ENCODE results near the gene CRISP2.
"Not testable (repeated sequence)": the region's sequence is repeated elsewhere in the genome, so short reads cannot be mapped to it uniquely, and the experiment has no call there.

Gene CRISP2

DNA sequence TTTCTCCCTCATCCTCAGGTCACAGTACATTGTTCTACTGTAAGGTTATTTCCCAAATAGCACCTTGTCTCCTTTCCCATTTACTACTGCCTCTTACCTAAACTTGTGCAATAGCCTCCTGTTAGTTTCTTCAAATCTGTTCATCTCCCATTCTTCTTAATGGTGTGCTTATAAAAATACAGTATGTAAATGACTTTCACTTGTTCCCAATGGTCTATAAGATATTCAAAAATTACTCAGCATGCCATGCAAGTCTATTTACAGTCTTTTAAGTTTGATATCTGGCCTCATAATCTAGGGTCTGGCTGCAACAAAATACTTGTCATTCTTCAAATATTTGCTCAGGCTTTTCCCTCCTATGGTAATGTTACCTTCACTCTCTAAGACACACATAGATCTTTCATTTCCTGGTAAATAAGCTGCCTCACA lies 45.2 kb downstream of the CRISP2 start:
- Mint-ChIP-seq H3K36me3 (ENCODE audit: low read depth) (no peaks in the 10 kb centered on the region), H3K27me3 (no peaks in the 10 kb centered on the region), H3K4me3 (no peak overlapping the region), H3K27ac (no peak overlapping the region), H3K9me3 (peaks cover 6% of the 10 kb centered on the region), H3K4me1 (ENCODE audit: low read depth) (no peaks in the 10 kb centered on the region)

DNA sequence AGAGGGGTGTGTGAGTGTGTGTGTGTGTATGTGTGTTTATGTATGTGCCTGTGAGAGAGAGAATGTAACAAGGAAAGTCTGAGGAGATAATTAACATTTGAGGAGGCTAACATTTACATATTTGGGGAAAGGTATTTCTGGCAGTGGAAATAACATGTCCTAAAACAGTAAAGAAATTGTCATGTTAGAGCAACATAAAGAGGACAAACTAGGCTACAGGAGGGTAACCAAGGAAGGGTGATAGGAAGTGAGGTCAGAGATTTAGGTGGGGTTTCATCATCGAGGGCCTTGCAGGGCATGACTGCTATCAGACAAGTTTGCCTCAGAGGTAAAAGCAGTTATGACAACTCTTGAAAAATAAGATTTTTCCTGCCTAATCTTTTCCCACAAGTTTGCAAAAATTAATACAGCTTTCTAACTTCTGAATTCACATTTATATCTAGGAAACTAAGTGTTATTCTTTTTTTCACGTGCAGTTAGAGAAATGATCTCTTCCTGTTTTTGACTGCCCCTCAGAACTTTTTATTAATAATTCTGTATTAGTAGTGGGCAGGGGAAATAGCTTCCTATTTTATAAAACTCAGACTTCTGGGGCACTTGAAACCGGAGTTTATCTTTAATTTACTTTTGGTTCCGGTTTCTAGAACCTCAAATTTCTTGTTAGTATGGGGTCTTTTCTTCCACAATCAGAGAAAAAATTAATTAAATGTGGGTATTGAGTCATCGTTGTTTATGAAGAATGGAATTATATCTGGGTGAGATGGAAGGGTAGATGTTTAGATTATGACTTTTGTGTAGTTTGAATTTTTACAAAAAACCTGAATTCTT lies 46.2 kb downstream of the CRISP2 start:
- no peak overlapping the region for H3K4me3 Mint-ChIP-seq
- peaks cover 6% of the 10 kb centered on the region for H3K9me3 Mint-ChIP-seq
- no peak overlapping the region for H3K27ac Mint-ChIP-seq
- H3K36me3 Mint-ChIP-seq (ENCODE audit: low read depth) = no peaks in the 10 kb centered on the region
- no peaks in the 10 kb centered on the region for H3K4me1 Mint-ChIP-seq (ENCODE audit: low read depth)
- no peaks in the 10 kb centered on the region for H3K27me3 Mint-ChIP-seq

DNA sequence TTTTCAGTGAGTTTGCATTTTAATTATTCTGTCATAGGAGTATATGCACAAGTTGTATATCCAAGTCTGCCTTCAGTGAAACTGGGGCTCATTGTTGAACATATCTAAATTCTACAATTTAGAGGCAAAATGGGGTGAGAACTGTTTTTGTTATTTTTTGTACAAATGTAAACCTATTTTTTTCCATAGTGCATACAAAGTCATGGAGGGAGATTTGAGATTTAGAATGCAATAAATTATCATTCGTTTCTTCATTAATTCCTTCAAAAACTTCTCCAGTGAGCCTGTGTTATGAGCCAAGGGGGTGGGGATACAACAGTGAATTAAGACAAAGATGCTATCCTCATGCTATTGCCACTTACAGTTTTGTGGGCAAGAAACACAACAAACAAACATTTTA lies 46.9 kb downstream of the CRISP2 start:
- H3K4me1 Mint-ChIP-seq (ENCODE audit: low read depth) = no peaks in the 10 kb centered on the region
- H3K36me3 Mint-ChIP-seq (ENCODE audit: low read depth) = no peaks in the 10 kb centered on the region

DNA sequence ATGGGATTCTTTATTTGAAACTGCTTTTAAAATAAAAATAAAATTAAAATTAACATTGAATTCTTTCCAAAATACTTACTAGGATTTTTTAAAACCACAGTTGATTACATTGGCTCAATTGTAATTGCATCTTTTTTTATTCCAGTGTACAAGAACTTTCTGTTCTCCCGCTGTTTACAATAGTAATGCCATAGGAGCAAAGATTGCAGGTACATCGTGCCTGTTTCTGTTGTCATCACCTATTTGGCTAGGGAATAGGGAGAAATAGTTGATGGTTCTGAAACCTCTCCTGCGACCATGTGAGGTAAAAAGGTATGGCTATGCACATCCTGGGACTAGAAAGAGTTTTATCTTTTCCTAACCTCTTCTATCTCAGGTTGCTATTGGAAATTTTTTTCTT lies 48.5 kb downstream of the CRISP2 start:
- no peaks in the 10 kb centered on the region for H3K4me1 Mint-ChIP-seq (ENCODE audit: low read depth)
- no peaks in the 10 kb centered on the region for H3K27me3 Mint-ChIP-seq
- no peaks in the 10 kb centered on the region for H3K9me3 Mint-ChIP-seq

More for the DNA sequence above, 46.9 kb downstream of the CRISP2 start:
- H3K9me3 Mint-ChIP-seq = peaks cover 4% of the 10 kb centered on the region
- H3K27me3 Mint-ChIP-seq = no peaks in the 10 kb centered on the region
- no peak overlapping the region for H3K4me3 Mint-ChIP-seq
- no peak overlapping the region for H3K27ac Mint-ChIP-seq

DNA sequence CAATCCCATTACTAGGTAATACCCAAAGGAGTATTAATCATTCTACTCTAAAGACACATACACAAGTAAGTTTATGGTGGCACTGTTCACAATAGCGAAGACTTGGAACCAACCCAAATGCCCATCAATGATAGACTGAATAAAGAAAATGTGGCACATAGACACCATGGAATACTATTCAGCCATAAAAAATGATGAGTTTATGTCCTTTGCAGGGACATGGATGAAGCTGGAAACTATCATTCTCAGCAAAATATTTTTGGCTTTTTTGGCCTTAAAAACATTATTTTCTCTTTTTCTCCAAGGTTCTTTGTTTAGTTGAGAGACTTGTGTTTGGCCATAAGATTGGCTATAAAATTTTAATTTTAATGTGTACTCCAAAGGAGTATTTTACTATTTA lies 49.3 kb downstream of the CRISP2 start:
- H3K4me1 Mint-ChIP-seq (ENCODE audit: low read depth); H3K27me3 Mint-ChIP-seq; H3K4me3 Mint-ChIP-seq; H3K27ac Mint-ChIP-seq; H3K36me3 Mint-ChIP-seq (ENCODE audit: low read depth); H3K9me3 Mint-ChIP-seq: not testable (repeated sequence)

More for the DNA sequence above, 48.5 kb downstream of the CRISP2 start:
- Mint-ChIP-seq H3K27ac (no peak overlapping the region), H3K4me3 (no peak overlapping the region), H3K36me3 (ENCODE audit: low read depth) (no peaks in the 10 kb centered on the region)

DNA sequence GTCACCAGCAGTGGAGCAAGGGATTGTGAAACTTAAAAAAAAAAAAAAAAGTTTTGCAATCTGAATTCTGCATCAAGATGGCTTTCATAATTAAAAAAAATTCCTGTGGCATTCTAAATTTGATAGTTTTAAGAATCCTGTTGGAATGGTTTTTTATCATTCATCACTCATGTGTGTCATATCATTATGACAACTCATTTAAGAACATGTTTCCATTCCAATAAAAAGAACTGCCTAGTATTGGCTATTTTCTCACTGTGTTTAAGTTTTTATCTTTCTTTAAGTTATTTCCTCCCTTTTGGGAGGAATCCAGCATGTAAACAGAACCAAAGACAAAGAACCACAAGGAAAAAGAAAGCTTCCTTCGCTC lies 50.5 kb downstream of the CRISP2 start:
- no peaks in the 10 kb centered on the region for H3K9me3 Mint-ChIP-seq
- H3K36me3 Mint-ChIP-seq (ENCODE audit: low read depth) = no peaks in the 10 kb centered on the region
- H3K4me1 Mint-ChIP-seq (ENCODE audit: low read depth) = no peaks in the 10 kb centered on the region
- no peaks in the 10 kb centered on the region for H3K27me3 Mint-ChIP-seq
- H3K27ac Mint-ChIP-seq = no peak overlapping the region
- no peak overlapping the region for H3K4me3 Mint-ChIP-seq

DNA sequence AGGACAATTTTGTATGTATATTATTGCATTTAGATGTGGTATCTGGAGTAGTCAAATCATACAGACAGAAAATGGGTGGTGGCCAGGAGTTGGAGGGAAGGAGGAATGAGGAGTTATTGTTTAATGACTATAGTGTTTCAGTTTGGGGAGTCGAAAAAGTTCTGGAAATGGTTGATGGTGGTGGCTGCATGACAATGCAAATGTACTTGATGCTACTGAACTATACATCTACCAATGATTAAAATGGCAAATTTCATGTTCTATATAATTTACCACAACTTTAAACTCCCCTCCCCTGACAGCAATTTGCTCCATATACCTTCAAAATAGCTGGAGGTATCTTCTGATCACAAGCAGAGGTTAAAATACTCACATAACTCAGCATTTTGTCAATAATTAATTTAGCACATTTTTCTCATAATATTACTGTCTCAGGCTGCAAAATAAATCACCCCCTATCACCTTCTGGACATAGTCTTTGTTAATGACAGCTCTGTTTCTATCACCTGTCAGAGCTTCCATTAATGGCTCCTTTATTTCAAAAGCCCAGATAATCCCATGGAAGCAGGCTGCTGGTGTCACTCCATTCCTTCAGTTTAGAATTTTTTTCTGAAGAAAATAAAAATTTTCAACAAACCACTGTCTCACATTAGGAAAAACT lies 51.0 kb downstream of the CRISP2 start:
- H3K27me3 Mint-ChIP-seq = no peaks in the 10 kb centered on the region
- no peak overlapping the region for H3K27ac Mint-ChIP-seq
- H3K4me1 Mint-ChIP-seq (ENCODE audit: low read depth) = no peaks in the 10 kb centered on the region
- H3K36me3 Mint-ChIP-seq (ENCODE audit: low read depth) = no peaks in the 10 kb centered on the region
- H3K9me3 Mint-ChIP-seq = no peaks in the 10 kb centered on the region
- no peak overlapping the region for H3K4me3 Mint-ChIP-seq

DNA sequence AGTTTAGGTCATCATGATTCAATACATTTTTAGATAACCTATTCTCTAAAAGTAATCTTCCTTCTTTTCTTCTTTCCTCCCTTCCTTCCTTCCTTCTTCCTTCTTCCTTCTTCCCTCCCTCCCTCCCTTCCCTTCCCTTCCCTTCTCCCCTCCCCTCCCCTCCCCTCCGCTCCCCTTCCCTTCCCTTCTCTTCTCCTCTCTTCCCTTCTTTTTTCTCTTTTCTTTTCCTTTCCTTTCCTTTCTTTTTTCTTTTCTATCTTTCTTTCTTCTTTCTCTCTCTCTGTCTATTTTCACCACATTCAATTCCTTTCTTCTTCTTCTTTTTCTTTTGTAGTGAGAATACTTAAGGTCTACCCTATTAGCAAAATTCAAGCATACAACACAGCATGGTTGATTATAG lies 59.4 kb downstream of the CRISP2 start:
- H3K4me1 Mint-ChIP-seq (ENCODE audit: low read depth) = no peaks in the 10 kb centered on the region
- H3K36me3 Mint-ChIP-seq (ENCODE audit: low read depth) = no peaks in the 10 kb centered on the region
- no peaks in the 10 kb centered on the region for H3K27me3 Mint-ChIP-seq
- H3K4me3 Mint-ChIP-seq = no peak overlapping the region
- no peak overlapping the region for H3K27ac Mint-ChIP-seq
- no peaks in the 10 kb centered on the region for H3K9me3 Mint-ChIP-seq

DNA sequence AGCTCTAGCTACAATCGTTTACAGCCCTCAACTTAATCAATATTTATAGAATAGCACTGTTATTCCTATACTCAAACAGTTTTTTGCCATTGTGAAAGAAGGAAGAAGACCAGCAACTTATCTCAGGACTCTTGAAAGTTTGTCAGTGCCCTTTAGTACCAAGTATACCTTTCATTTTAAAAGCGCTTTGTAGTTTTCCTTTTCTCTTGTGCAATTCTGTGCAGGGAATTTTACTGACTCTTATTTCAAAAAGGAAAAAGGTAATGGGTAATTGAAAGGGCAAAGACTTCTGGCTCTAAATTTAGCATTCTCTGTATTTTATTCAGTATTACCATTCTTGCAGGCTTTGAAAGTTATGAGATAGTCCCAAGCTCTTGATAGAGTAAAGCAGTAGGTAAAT lies 59.9 kb downstream of the CRISP2 start:
- H3K27me3 Mint-ChIP-seq = no peaks in the 10 kb centered on the region
- no peaks in the 10 kb centered on the region for H3K36me3 Mint-ChIP-seq (ENCODE audit: low read depth)
- no peak overlapping the region for H3K4me3 Mint-ChIP-seq
- H3K4me1 Mint-ChIP-seq (ENCODE audit: low read depth) = no peaks in the 10 kb centered on the region
- H3K27ac Mint-ChIP-seq = no peak overlapping the region
- no peaks in the 10 kb centered on the region for H3K9me3 Mint-ChIP-seq

DNA sequence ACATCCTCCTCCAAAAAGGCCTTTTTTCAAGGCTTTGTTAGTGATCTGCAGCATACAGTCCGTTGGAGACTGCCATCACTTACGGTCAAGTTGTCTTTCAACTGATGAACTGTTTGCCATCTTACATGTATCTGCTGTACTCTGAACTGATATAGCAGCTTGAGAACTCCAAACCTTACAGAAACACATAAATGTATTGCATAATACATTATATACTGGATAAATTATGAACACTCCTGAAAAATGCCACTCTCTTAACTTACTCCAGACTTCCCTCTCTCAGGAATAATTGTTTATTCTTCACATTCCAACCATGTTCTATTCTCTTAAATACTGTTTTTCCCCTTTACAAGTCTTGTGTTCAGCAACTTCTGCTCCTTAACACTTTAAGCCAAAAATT lies 62.1 kb downstream of the CRISP2 start:
- Mint-ChIP-seq H3K4me1 (ENCODE audit: low read depth) (no peaks in the 10 kb centered on the region), H3K27me3 (no peaks in the 10 kb centered on the region), H3K36me3 (ENCODE audit: low read depth) (no peaks in the 10 kb centered on the region), H3K4me3 (no peak overlapping the region), H3K27ac (no peak overlapping the region), H3K9me3 (no peaks in the 10 kb centered on the region)

DNA sequence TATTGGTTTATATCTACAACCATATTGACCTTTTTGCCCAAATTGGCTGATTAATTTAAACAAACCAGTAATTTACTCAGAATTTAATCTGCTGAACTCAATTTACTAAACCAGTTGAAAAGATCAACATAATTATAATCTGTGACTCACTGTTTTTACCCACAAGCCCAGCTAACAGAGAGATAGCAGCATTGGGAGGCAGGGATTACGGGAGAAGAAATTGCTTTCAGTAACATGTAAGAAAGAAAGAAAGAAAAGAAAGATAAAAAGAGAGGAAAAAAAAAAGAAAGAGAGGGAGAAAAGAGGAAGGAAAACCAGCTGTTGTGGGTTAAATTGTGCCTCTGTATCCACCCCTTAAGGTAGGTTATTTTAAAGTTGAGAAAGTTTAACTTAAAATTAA lies 63.4 kb downstream of the CRISP2 start:
- H3K4me1 Mint-ChIP-seq (ENCODE audit: low read depth) = no peaks in the 10 kb centered on the region
- H3K4me3 Mint-ChIP-seq = no peak overlapping the region
- H3K27ac Mint-ChIP-seq = no peak overlapping the region
- H3K36me3 Mint-ChIP-seq (ENCODE audit: low read depth) = no peaks in the 10 kb centered on the region
- no peaks in the 10 kb centered on the region for H3K27me3 Mint-ChIP-seq
- no peaks in the 10 kb centered on the region for H3K9me3 Mint-ChIP-seq

DNA sequence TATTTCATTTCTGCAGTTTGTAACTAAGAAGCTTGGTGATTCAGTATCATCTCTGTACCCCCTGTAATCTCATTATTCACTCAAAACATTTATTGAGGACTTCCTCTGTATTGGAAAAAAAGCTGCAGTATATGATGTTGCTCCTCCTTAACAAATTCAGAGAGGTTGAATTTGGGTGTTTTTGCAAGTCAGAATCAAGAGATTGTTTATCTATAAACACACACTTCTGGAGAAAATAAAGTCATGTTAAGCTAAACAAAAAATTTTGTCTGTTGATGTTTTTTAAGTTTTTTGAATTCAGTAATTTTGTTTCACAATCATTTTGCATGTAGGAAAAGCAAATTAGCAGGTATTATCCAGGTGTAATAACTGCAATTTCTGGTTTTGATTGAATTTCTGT lies 65.3 kb downstream of the CRISP2 start:
- Mint-ChIP-seq H3K36me3 (ENCODE audit: low read depth) (no peaks in the 10 kb centered on the region), H3K27ac (no peak overlapping the region), H3K9me3 (no peaks in the 10 kb centered on the region), H3K4me3 (no peak overlapping the region), H3K27me3 (no peaks in the 10 kb centered on the region), H3K4me1 (ENCODE audit: low read depth) (no peaks in the 10 kb centered on the region)

DNA sequence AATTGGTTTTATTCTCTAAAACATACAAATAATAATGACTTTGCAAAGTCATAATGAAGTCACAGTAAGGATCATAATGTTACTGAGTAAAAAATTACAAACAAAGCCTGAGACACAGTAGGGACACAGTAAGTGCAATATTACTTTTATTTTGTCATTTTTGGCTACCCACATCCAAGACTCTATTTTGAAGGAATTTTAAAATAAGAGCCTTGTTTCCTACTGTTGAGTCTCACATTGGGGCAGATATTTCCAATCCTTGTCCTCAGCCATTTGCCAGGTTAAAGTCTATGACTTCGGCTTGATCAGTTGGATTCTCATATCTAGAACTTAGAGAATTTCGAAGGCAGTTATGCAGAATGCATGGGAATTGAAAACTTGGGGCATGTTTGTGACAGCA lies 65.9 kb downstream of the CRISP2 start:
- H3K9me3 Mint-ChIP-seq = no peaks in the 10 kb centered on the region
- H3K4me1 Mint-ChIP-seq (ENCODE audit: low read depth) = no peaks in the 10 kb centered on the region
- no peaks in the 10 kb centered on the region for H3K27me3 Mint-ChIP-seq
- no peaks in the 10 kb centered on the region for H3K36me3 Mint-ChIP-seq (ENCODE audit: low read depth)
- no peak overlapping the region for H3K27ac Mint-ChIP-seq
- no peak overlapping the region for H3K4me3 Mint-ChIP-seq

DNA sequence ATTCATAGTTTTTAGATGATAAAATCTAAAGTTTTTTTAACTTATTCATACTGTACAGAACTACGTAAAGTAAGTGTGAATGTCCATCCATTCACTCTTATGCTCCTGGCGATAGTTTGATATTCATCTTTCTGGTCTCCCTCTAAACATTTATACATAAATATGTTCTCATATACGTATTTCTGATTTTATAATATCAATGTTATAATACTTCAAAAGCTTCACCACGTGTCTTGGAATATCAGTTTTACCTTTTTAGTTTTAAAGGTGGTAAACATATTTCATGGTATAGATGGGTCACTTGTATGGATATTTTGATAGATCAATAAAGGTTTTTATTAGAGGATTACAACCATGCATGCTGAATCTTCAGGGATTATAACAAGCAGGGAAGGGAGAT lies 66.4 kb downstream of the CRISP2 start:
- Mint-ChIP-seq H3K4me3 (no peak overlapping the region), H3K27me3 (no peaks in the 10 kb centered on the region), H3K9me3 (no peaks in the 10 kb centered on the region), H3K36me3 (ENCODE audit: low read depth) (no peaks in the 10 kb centered on the region), H3K4me1 (ENCODE audit: low read depth) (no peaks in the 10 kb centered on the region), H3K27ac (no peak overlapping the region)

DNA sequence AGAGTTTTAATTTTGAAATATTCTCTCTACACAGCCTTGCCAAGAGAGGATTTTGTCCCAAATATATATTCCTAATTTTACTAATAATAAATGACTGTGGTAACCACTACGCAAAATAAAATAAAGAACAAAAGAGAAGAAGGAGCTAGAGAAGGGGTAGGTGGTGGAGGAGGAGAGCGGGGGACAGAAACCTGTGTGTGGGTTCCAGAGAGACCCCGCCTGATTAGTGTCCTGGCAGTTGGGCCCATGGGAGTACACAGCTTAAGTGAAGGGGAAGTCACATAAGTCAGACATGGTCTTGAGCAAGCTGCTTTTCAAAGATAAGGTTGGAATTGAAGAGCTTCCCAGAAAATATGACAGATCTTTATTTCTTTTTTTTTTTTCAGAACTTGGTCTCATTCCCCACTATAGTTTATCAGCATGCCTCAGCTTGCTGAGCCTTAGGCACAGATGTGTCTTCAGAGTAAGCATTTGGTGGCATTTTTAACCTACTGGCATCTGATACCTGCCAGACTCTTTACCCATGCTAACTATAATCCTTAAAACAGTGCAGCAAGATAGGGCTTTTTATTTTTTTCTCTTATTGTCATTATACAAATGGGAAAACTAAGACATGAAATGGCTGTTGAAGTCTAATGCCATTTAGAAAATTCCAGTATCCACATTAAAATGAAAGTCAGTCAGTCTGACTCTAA lies 67.1 kb downstream of the CRISP2 start:
- Mint-ChIP-seq H3K27me3 (no peaks in the 10 kb centered on the region), H3K27ac (no peak overlapping the region), H3K9me3 (no peaks in the 10 kb centered on the region), H3K4me1 (ENCODE audit: low read depth) (no peaks in the 10 kb centered on the region), H3K4me3 (no peak overlapping the region), H3K36me3 (ENCODE audit: low read depth) (no peaks in the 10 kb centered on the region)
